Measurements from ENCODE around the gene CAPG. TPM values are rescaled to one million over a fixed set of nuclear protein-coding genes. Genes with fewer than 3 reads are reported as not detected.
"Not testable (repeated sequence)": the region's sequence is repeated elsewhere in the genome, so short reads cannot be mapped to it uniquely, and the experiment has no call there.

CAPG gene
- total RNA-seq, 4 donors from 2014 or later, result 18.3 to 92.1 (median 45.2) TPM

DNA sequence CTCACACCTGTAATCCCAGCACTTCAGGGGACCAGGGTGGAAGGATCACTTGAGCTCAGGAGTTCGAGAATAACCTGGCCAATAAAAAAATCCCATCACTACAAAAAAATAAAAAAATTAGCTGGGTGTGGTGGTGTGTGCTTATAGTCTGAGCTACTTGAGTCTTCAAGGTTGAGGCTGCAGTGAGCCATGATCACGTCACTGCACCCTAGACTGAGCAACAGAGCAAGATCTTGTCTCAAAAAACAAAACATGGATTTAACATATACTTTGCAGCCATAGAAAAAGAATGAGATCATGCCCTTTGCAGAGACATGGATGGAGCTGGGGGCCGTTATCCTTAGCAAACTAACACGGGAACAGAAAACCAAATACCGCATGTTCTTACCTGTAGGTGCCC is 30.6 kb upstream of the CAPG start:
- intact Hi-C loops (cut with DNase I; ENCODE audit: low total_unique reads) (no loop called here), in situ Hi-C loops (cut with MboI; ENCODE audit: low pct_ligation_motif_present in 1 of 4, low pct_unique_long_range_greater_than_20kb in 1 of 4, low sequenced_read_pairs in 3 of 4) (no loop called here)
- peaks cover 18 to 36% (median 25%) of the 10 kb centered on the region in 4 donors for H3K4me1 ChIP-seq
- H3K9me3 ChIP-seq, result no peaks in the 10 kb centered on the region
- no peaks in the 10 kb centered on the region for H3K36me3 ChIP-seq
- H3K27me3 ChIP-seq, result no peaks in the 10 kb centered on the region
- no peak overlapping the region for H3K27ac ChIP-seq
- DNase-seq, result no peak
- WGBS, 2 donors (ENCODE audit: low coverage in 1 of 2), result 75 to 90% methylated on average over 4 to 5 of the region's 5 CpGs
- TF ChIP-seq, protein P1, sequence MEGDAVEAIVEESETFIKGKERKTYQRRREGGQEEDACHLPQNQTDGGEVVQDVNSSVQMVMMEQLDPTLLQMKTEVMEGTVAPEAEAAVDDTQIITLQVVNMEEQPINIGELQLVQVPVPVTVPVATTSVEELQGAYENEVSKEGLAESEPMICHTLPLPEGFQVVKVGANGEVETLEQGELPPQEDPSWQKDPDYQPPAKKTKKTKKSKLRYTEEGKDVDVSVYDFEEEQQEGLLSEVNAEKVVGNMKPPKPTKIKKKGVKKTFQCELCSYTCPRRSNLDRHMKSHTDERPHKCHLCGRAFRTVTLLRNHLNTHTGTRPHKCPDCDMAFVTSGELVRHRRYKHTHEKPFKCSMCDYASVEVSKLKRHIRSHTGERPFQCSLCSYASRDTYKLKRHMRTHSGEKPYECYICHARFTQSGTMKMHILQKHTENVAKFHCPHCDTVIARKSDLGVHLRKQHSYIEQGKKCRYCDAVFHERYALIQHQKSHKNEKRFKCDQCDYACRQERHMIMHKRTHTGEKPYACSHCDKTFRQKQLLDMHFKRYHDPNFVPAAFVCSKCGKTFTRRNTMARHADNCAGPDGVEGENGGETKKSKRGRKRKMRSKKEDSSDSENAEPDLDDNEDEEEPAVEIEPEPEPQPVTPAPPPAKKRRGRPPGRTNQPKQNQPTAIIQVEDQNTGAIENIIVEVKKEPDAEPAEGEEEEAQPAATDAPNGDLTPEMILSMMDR (IDR thresholded peaks at IDR 0.05), result no peak
- TF ChIP-seq POLR2A (IDR thresholded peaks at IDR 0.05), result no peak
- no peak for TF ChIP-seq POLR2AphosphoS5 (IDR thresholded peaks at IDR 0.05)
- no peak for TF ChIP-seq EP300 (IDR thresholded peaks at IDR 0.05; ENCODE audit: low read depth)
- no peak overlapping the region for H3K4me3 ChIP-seq

DNA sequence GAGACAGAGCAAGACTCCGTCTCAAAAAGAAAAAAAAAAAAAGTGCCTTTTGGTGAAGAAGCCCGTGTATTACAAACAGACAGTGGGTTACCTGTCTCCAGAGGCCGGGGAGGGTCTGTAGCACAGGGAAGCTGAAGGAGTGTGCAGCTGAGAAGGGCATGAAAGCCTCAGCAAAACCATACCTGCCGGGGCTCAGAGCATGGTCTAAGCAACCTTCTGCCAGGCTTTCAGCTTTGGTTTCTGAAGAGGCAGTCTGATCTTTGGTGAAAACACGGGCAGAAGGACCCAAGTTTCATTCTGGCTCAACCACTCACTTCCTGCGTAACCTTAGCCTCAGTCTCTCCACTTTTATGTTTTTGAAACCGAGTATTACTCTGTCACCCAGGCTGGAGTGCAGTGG is 29.8 kb upstream of the CAPG start:
- in situ Hi-C loops (cut with MboI; ENCODE audit: low pct_ligation_motif_present in 1 of 4, low pct_unique_long_range_greater_than_20kb in 1 of 4, low sequenced_read_pairs in 3 of 4), result no loop called here
- TF ChIP-seq POLR2AphosphoS5 (IDR thresholded peaks at IDR 0.05) (no peak), EP300 (IDR thresholded peaks at IDR 0.05; ENCODE audit: low read depth) (no peak), POLR2A (IDR thresholded peaks at IDR 0.05) (no peak)
- TF ChIP-seq, protein P1 (IDR thresholded peaks at IDR 0.05), result no peak
- Histone ChIP-seq H3K27me3 (no peaks in the 10 kb centered on the region), H3K36me3 (no peaks in the 10 kb centered on the region), H3K27ac (no peak overlapping the region), H3K4me3 (no peak overlapping the region), H3K4me1 (peaks cover 18 to 31% (median 24%) of the 10 kb centered on the region in 4 donors), H3K9me3 (no peaks in the 10 kb centered on the region)
- intact Hi-C loops (cut with DNase I; ENCODE audit: low total_unique reads), result loop anchor here (5.0 kb wide), 1 partner anchor 97 kb away; the partner anchor contains the start of gene MAT2A
- no peak for DNase-seq
- WGBS, 2 donors (ENCODE audit: low coverage in 1 of 2), result 82 to 86% methylated on average over 5 to 7 of the region's 7 CpGs

DNA sequence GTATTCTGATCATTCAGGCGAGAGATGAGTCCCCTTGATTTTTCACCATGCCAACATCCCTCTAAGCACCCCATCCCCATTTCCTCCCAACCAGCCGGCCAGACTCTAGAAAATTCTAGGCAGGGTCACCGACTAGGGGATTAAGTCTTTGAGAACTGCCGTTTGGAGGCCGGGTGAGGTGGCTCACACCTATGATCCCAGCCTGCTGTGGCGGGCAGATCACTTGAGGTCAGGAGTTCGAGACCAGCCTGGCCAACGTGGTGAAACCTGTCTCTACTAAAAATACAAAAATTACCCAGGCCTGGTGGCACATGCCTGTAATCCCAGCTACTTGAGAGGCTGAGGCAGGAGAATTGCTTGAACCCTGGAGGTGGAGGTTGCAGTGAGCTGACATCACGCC is 29.4 kb upstream of the CAPG start:
- intact Hi-C loops (cut with DNase I; ENCODE audit: low total_unique reads), result loop anchor here (5.0 kb wide), 1 partner anchor 98 kb away; the partner anchor contains the start of gene MAT2A
- WGBS, 2 donors (ENCODE audit: low coverage in 1 of 2), result 95 to 100% methylated on average over 1 to 9 of the region's 9 CpGs
- H3K4me3 ChIP-seq; in situ Hi-C loops (cut with MboI; ENCODE audit: low pct_ligation_motif_present in 1 of 4, low pct_unique_long_range_greater_than_20kb in 1 of 4, low sequenced_read_pairs in 3 of 4); H3K27me3 ChIP-seq; H3K9me3 ChIP-seq; DNase-seq; H3K36me3 ChIP-seq: not testable (repeated sequence)
- Histone ChIP-seq H3K27ac (peak overlapping the region; percentile 90 to 94 (median 94)), H3K4me1 (peaks cover 18 to 34% (median 25%) of the 10 kb centered on the region in 4 donors)

DNA sequence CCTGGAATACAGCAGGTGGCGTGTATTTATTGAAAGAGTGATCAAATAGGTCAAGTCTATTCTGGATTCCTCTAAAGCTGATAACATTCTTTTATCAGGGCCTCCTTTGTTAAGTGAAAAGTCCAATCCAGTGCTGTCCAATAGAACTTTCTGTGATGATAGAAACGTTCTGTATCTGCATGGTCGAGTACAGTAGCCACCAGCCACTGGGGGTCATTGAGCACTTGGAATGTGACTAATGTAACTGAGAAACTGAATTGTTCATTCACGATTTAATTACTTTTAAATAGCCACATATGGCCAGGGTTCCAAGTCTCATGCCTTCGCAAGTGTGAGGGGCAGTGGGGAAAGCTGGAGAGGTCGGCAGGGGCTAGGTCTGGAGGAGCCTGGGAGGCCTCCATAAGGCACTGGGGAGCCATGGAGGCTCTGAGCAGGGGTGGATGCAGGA is 28.9 kb upstream of the CAPG start:
- no peak for DNase-seq
- TF ChIP-seq, protein P1 (IDR thresholded peaks at IDR 0.05), result no peak
- TF ChIP-seq POLR2AphosphoS5 (IDR thresholded peaks at IDR 0.05) (no peak), POLR2A (IDR thresholded peaks at IDR 0.05) (no peak), EP300 (IDR thresholded peaks at IDR 0.05; ENCODE audit: low read depth) (no peak)
- Histone ChIP-seq H3K27me3 (no peaks in the 10 kb centered on the region), H3K27ac (peak overlapping the region; percentile 90 to 94 (median 94)), H3K4me3 (no peak overlapping the region), H3K4me1 (peaks cover 20 to 39% (median 30%) of the 10 kb centered on the region in 4 donors), H3K9me3 (no peaks in the 10 kb centered on the region), H3K36me3 (no peaks in the 10 kb centered on the region)
- intact Hi-C loops (cut with DNase I; ENCODE audit: low total_unique reads) (loop anchor here (5.0 kb wide), 1 partner anchor 98 kb away; the partner anchor contains the start of gene MAT2A), in situ Hi-C loops (cut with MboI; ENCODE audit: low pct_ligation_motif_present in 1 of 4, low pct_unique_long_range_greater_than_20kb in 1 of 4, low sequenced_read_pairs in 3 of 4) (no loop called here)
- 90% methylated on average over 6 of the region's 6 CpGs; no CpG with 5 or more reads in 1 of the 2 donors for WGBS, 2 donors (ENCODE audit: low coverage in 1 of 2)

Data from transverse colon (tissue), 4 donors.